ENCODE results near the gene ABHD12. TPM values are rescaled to one million over a fixed set of nuclear protein-coding genes. Genes with fewer than 3 reads are reported as not detected.
"Not testable (repeated sequence)": the region's sequence is repeated elsewhere in the genome, so short reads cannot be mapped to it uniquely, and the experiment has no call there.

Gene ABHD12
- polyA plus RNA-seq, 1 donor = 45.8 TPM

- H3K27ac ChIP-seq (ENCODE audit: low read length) = peak overlapping the region; percentile 81
- H3K36me3 ChIP-seq (ENCODE audit: control insufficient read depth, insufficient read depth, low read length) = peaks cover 6% of the 10 kb centered on the region
- H3K27me3 ChIP-seq (ENCODE audit: control insufficient read depth, insufficient read depth, low read length) = no peaks in the 10 kb centered on the region
- peak; percentile 76 to 86 for DNase-seq
- H3K4me1 ChIP-seq (ENCODE audit: control insufficient read depth, insufficient read depth, low read length) = peaks cover 48% of the 10 kb centered on the region
- no CpG with 5 or more reads among the region's 12 CpGs for WGBS (ENCODE audit: insufficient coverage, low lambda C conversion rate)
- H3K4me3 ChIP-seq (ENCODE audit: low read length) = no peak overlapping the region
- H3K9me3 ChIP-seq (ENCODE audit: control insufficient read depth, low read depth, low read length) = no peaks in the 10 kb centered on the region
These were observed 51.0 kb downstream of the ABHD12 start for GRCh38 chr20:25339608-25340007.

- Histone ChIP-seq H3K27ac (ENCODE audit: low read length) (peak overlapping the region; percentile 81), H3K9me3 (ENCODE audit: control insufficient read depth, low read depth, low read length) (no peaks in the 10 kb centered on the region), H3K27me3 (ENCODE audit: control insufficient read depth, insufficient read depth, low read length) (no peaks in the 10 kb centered on the region), H3K36me3 (ENCODE audit: control insufficient read depth, insufficient read depth, low read length) (peaks cover 6% of the 10 kb centered on the region), H3K4me1 (ENCODE audit: control insufficient read depth, insufficient read depth, low read length) (peaks cover 48% of the 10 kb centered on the region), H3K4me3 (ENCODE audit: low read length) (no peak overlapping the region)
- peak; percentile 30 to 60 for DNase-seq
- WGBS (ENCODE audit: insufficient coverage, low lambda C conversion rate) = no CpG with 5 or more reads among the region's 11 CpGs
These were observed 52.3 kb downstream of the ABHD12 start for GRCh38 chr20:25338112-25339023.

GRCh38 chr20:25336561-25337422, 53.8 kb downstream of the ABHD12 start:
- no peaks in the 10 kb centered on the region for H3K9me3 ChIP-seq (ENCODE audit: control insufficient read depth, low read depth, low read length)
- peaks cover 41% of the 10 kb centered on the region for H3K4me1 ChIP-seq (ENCODE audit: control insufficient read depth, insufficient read depth, low read length)
- no peak overlapping the region for H3K4me3 ChIP-seq (ENCODE audit: low read length)
- WGBS (ENCODE audit: insufficient coverage, low lambda C conversion rate) = no CpG with 5 or more reads among the region's 17 CpGs
- no peaks in the 10 kb centered on the region for H3K27me3 ChIP-seq (ENCODE audit: control insufficient read depth, insufficient read depth, low read length)
- peak overlapping the region; percentile 81 for H3K27ac ChIP-seq (ENCODE audit: low read length)
- peak; percentile 57 to 68 for DNase-seq
- H3K36me3 ChIP-seq (ENCODE audit: control insufficient read depth, insufficient read depth, low read length) = peaks cover 6% of the 10 kb centered on the region

GRCh38 chr20:25334972-25335371, 55.7 kb downstream of the ABHD12 start:
- H3K4me3 ChIP-seq (ENCODE audit: low read length); DNase-seq; H3K36me3 ChIP-seq (ENCODE audit: control insufficient read depth, insufficient read depth, low read length); H3K27ac ChIP-seq (ENCODE audit: low read length); H3K27me3 ChIP-seq (ENCODE audit: control insufficient read depth, insufficient read depth, low read length); H3K9me3 ChIP-seq (ENCODE audit: control insufficient read depth, low read depth, low read length): not testable (repeated sequence)
- no CpG with 5 or more reads among the region's 1 CpG for WGBS (ENCODE audit: insufficient coverage, low lambda C conversion rate)
- H3K4me1 ChIP-seq (ENCODE audit: control insufficient read depth, insufficient read depth, low read length) = peaks cover 30% of the 10 kb centered on the region

GRCh38 chr20:25328954-25329498, 61.6 kb downstream of the ABHD12 start:
- Histone ChIP-seq H3K4me1 (ENCODE audit: control insufficient read depth, insufficient read depth, low read length) (peaks cover 7% of the 10 kb centered on the region), H3K4me3 (ENCODE audit: low read length) (no peak overlapping the region), H3K27ac (ENCODE audit: low read length) (no peak overlapping the region), H3K9me3 (ENCODE audit: control insufficient read depth, low read depth, low read length) (no peaks in the 10 kb centered on the region), H3K36me3 (ENCODE audit: control insufficient read depth, insufficient read depth, low read length) (peaks cover 8% of the 10 kb centered on the region), H3K27me3 (ENCODE audit: control insufficient read depth, insufficient read depth, low read length) (no peaks in the 10 kb centered on the region)
- DNase-seq = no peak
- no CpG with 5 or more reads among the region's 12 CpGs for WGBS (ENCODE audit: insufficient coverage, low lambda C conversion rate)

GRCh38 chr20:25327521-25328235, 63.0 kb downstream of the ABHD12 start:
- no peak overlapping the region for H3K27ac ChIP-seq (ENCODE audit: low read length)
- H3K27me3 ChIP-seq (ENCODE audit: control insufficient read depth, insufficient read depth, low read length) = no peaks in the 10 kb centered on the region
- H3K4me1 ChIP-seq (ENCODE audit: control insufficient read depth, insufficient read depth, low read length) = peaks cover 17% of the 10 kb centered on the region
- WGBS (ENCODE audit: insufficient coverage, low lambda C conversion rate) = no CpG with 5 or more reads among the region's 7 CpGs
- no peak for DNase-seq
- H3K36me3 ChIP-seq (ENCODE audit: control insufficient read depth, insufficient read depth, low read length) = peaks cover 15% of the 10 kb centered on the region
- H3K4me3 ChIP-seq (ENCODE audit: low read length) = no peak overlapping the region
- no peaks in the 10 kb centered on the region for H3K9me3 ChIP-seq (ENCODE audit: control insufficient read depth, low read depth, low read length)

- no peak overlapping the region for H3K4me3 ChIP-seq (ENCODE audit: low read length)
- no peak overlapping the region for H3K27ac ChIP-seq (ENCODE audit: low read length)
- peaks cover 17% of the 10 kb centered on the region for H3K4me1 ChIP-seq (ENCODE audit: control insufficient read depth, insufficient read depth, low read length)
- no peaks in the 10 kb centered on the region for H3K27me3 ChIP-seq (ENCODE audit: control insufficient read depth, insufficient read depth, low read length)
- peaks cover 26% of the 10 kb centered on the region for H3K36me3 ChIP-seq (ENCODE audit: control insufficient read depth, insufficient read depth, low read length)
- WGBS (ENCODE audit: insufficient coverage, low lambda C conversion rate) = no CpG with 5 or more reads among the region's 2 CpGs
- no peaks in the 10 kb centered on the region for H3K9me3 ChIP-seq (ENCODE audit: control insufficient read depth, low read depth, low read length)
- DNase-seq = no peak
These were observed 64.6 kb downstream of the ABHD12 start for GRCh38 chr20:25325997-25326396.

- DNase-seq = no peak
- H3K4me3 ChIP-seq (ENCODE audit: low read length) = no peak overlapping the region
- peaks cover 27% of the 10 kb centered on the region for H3K36me3 ChIP-seq (ENCODE audit: control insufficient read depth, insufficient read depth, low read length)
- H3K9me3 ChIP-seq (ENCODE audit: control insufficient read depth, low read depth, low read length) = no peaks in the 10 kb centered on the region
- H3K27me3 ChIP-seq (ENCODE audit: control insufficient read depth, insufficient read depth, low read length) = no peaks in the 10 kb centered on the region
- no CpG with 5 or more reads among the region's 3 CpGs for WGBS (ENCODE audit: insufficient coverage, low lambda C conversion rate)
- peaks cover 17% of the 10 kb centered on the region for H3K4me1 ChIP-seq (ENCODE audit: control insufficient read depth, insufficient read depth, low read length)
- H3K27ac ChIP-seq (ENCODE audit: low read length) = no peak overlapping the region
These were observed 65.6 kb downstream of the ABHD12 start for GRCh38 chr20:25325073-25325472.

GRCh38 chr20:25324412-25324811, 66.2 kb downstream of the ABHD12 start:
- WGBS (ENCODE audit: insufficient coverage, low lambda C conversion rate) = no CpG with 5 or more reads among the region's 5 CpGs
- H3K9me3 ChIP-seq (ENCODE audit: control insufficient read depth, low read depth, low read length) = no peaks in the 10 kb centered on the region
- H3K4me1 ChIP-seq (ENCODE audit: control insufficient read depth, insufficient read depth, low read length) = peaks cover 17% of the 10 kb centered on the region
- H3K27me3 ChIP-seq (ENCODE audit: control insufficient read depth, insufficient read depth, low read length) = no peaks in the 10 kb centered on the region
- no peak overlapping the region for H3K27ac ChIP-seq (ENCODE audit: low read length)
- no peak overlapping the region for H3K4me3 ChIP-seq (ENCODE audit: low read length)
- no peak for DNase-seq
- peaks cover 33% of the 10 kb centered on the region for H3K36me3 ChIP-seq (ENCODE audit: control insufficient read depth, insufficient read depth, low read length)

Data from large intestine (tissue), 3 donors.